IMR-90 (cell line): ENCODE results near the gene FBXL13.

Experiments used
- BHLHE40 ChIP-seq: fragments of 150-350 bp; IDR thresholded peaks from 2 replicates; pipeline ENCODE4 v1.6.1; 2016; ENCODE audit warnings: mild to moderate bottlenecking, low read depth, low read length
- CEBPB ChIP-seq: IDR thresholded peaks from 2 replicates; pipeline ENCODE4 v1.6.1; 2012; ENCODE audit warnings: low read depth, low read length, improper control_type of control experiment
- CHD1 ChIP-seq: IDR thresholded peaks from 2 replicates; pipeline ENCODE4 v1.6.1; 2012; ENCODE audit warnings: low read depth, low read length, improper control_type of control experiment
- CTCF ChIP-seq: conservative IDR thresholded peaks from 2 replicates; pipeline ENCODE4 v1.5.1; 2012; ENCODE audit warnings: mild to moderate bottlenecking, low read depth, low read length, improper control_type of control experiment
- ELK1 ChIP-seq: fragments of 150-350 bp; IDR thresholded peaks from 2 replicates; pipeline ENCODE4 v1.6.1; 2016; ENCODE audit warnings: low read depth, mild to moderate bottlenecking, low read length, moderate library complexity, borderline replicate concordance
- FOS ChIP-seq: fragments of 150-350 bp; IDR thresholded peaks from 2 replicates; pipeline ENCODE4 v1.6.1; 2016; ENCODE audit warnings: low read depth, low read length
- MAFK ChIP-seq: IDR thresholded peaks from 2 replicates; pipeline ENCODE4 v1.6.1; 2012; ENCODE audit warnings: low read depth, low read length, improper control_type of control experiment
- MXI1 ChIP-seq: IDR thresholded peaks from 2 replicates; pipeline ENCODE4 v1.6.1; 2012; ENCODE audit warnings: low read depth, mild to moderate bottlenecking, low read length, moderate library complexity, borderline replicate concordance
- POLR2A ChIP-seq: IDR thresholded peaks from 2 replicates; pipeline ENCODE4 v1.6.1; 2012; ENCODE audit warnings: mild to moderate bottlenecking, low read depth, low read length
- RAD21 ChIP-seq: IDR thresholded peaks from 2 replicates; pipeline ENCODE4 v1.6.1; 2012; ENCODE audit warnings: low read length, improper control_type of control experiment
- RCOR1 ChIP-seq: IDR thresholded peaks from 2 replicates; pipeline ENCODE4 v1.6.1; 2012; ENCODE audit warnings: mild to moderate bottlenecking, low read length, improper control_type of control experiment; ENCODE audit not compliant: insufficient replicate concordance
- SMC3 ChIP-seq: fragments of 150-350 bp; IDR thresholded peaks from 2 replicates; pipeline ENCODE4 v1.6.1; 2016; ENCODE audit warnings: low read depth, mild to moderate bottlenecking, antibody characterized with exemption, low read length, moderate library complexity
- USF2 ChIP-seq: fragments of 150-350 bp; IDR thresholded peaks from 2 replicates; pipeline ENCODE4 v1.6.1; 2017; ENCODE audit warnings: mild to moderate bottlenecking, antibody characterized with exemption, low read length, low read depth

- TF ChIP-seq CTCF (no peak), POLR2A (no peak; the same call in 1 of the 2 replicates), SMC3 (no peak), USF2 (no peak), RAD21 (no peak), CHD1 (no peak), FOS (no peak), CEBPB (no peak), MXI1 (no peak), BHLHE40 (no peak), MAFK (no peak), RCOR1 (no peak), ELK1 (no peak)
Observed at GRCh38 chr7:102913826-102914225, 160.8 kb downstream of the FBXL13 start.
